GM21723 (cell line): ENCODE measurements around the gene MED27.

ENCODE experiments used
- ATAC-seq: cut with Tn5 transposase; IDR thresholded peaks from one replicate; pipeline ENCODE4 v1.9.1; 2021; ENCODE audit warnings: mild to moderate bottlenecking, moderate library complexity; ENCODE audit not compliant: unreplicated experiment

The MED27 gene

GRCh38 chr9:131886826-131887225 lies 192.8 kb downstream of the MED27 start:
- no peak for ATAC-seq

- ATAC-seq, result no peak
Observed at GRCh38 chr9:131885144-131885609, 194.5 kb downstream of the MED27 start.

DNA sequence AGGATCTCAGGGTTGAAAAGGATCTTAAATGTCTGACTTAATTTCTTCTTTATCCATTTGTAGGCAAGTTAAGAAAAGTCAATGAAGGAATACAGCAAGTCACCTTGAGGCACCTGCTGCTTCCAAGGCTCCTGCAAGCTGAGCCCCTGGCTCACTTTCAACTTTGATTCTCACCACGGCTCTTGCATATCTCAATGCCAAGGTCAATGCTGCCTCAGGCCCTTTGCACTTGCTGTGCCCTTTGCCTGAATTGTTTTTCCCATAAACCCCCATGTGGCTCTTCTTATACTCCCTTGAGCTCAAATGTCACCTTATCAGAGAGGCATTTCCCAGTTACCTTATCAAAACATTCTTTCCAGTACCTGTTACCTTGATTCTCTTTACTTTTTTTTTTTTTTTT lies 195.4 kb downstream of the MED27 start:
- ATAC-seq, result no peak

DNA sequence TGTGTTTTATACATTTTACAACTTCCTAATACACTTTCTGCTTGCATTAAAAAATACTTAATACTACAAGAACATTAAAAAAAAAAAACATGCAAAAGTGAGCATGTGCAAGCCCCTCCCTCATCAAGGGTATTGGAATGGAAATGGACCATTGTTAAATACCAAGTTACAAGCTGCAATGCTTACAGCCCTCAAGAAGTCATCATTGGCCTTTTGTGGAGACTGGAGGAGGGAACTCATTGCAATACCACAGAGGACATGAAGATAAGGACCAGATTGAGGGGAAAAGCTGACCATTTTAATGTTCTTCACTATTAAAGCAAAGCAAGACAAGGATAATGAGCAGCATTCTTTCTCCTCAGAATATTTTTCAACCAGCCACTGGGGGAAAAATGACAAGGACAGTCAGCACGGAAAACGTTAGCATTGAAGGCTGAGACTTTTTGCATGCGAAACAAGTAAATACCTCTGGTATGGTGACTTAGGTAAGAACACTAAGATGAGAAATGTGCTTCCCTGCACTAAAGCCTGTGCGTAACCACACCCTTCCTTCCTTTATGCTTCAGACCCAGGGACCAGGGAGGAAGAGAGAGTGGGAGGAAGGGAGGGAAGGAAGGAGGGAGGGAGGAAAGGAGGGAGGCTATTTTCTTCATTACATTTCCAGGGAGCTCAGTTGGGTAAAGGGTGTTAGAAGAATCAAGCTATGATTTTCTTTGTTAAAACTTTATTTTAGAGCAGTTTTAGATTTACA lies 198.7 kb downstream of the MED27 start:
- no peak for ATAC-seq

DNA sequence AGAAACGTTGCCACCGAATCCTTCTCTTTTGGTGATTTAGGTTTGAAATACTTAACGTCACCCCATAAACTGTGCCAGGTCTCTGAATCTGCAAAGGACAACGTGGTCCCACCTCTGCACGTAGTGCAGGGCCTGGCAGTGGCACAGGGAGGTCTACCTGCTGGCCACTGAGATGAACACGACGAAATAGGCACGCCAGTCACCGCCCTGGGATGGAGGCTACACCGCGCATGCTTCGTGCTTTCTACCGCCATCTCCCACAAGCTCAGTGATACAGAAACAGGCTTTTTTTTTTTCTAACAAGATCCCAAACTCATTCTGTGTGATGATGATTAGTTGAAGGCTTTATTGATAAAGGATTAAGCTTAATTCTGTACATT lies 199.8 kb downstream of the MED27 start:
- no peak for ATAC-seq

GRCh38 chr9:131879181-131879910 lies 200.3 kb downstream of the MED27 start:
- no peak for ATAC-seq

GRCh38 chr9:131876486-131876885 lies 203.2 kb downstream of the MED27 start:
- no peak for ATAC-seq

DNA sequence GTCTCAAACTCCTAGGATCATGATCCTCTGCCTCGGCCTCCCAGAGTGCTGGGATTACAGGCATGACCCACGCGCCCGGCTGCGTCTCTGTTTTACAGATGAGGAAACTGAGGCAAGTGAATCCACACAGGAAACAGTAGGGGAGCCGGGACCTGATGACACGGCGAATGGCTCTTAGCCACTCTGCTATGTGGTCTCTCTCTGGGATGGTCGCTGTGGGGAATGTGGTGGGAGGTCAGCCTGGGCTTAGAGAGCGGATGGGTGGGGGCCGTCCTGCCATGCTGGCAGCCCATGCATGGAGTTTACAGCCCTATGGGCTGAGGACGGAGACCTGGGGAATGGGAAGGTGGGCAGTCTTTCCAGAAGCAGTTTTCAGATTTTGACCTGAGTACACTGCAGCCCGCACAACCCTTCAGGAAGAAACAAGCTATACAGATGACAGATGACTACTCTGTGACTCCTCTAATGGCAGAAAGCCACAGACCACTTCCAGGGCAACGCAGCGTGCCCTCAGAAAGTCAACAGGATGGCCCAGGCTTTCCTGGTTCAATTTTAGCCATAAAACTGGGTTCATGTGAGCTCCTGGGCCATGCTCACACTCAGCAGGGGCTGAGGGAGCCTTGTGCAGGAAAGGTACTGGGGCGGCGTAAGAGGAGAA lies 203.7 kb downstream of the MED27 start:
- no peak for ATAC-seq

- no peak for ATAC-seq
Observed at GRCh38 chr9:131874916-131875670, 204.6 kb downstream of the MED27 start.

DNA sequence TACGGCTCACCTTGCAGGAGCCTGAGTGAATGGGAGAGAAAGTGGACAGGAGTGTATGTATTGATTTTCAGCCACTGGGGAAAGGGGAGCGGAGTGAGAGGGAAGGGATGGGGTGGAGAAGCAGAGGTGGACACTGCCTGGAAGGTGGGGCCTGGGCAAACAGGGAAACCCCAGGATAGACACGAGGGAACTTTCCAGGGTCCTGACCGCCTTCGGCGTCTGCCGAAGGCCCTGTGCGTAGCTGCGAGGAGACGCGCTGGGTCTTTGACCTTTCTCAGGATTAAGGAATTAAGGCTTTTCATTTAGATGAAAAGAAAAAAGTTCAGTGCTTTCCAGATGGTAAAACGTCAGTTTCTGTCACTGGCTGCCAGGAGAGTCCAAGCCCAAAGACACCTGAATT lies 205.2 kb downstream of the MED27 start:
- ATAC-seq, result no peak

- no peak for ATAC-seq
Observed at GRCh38 chr9:131873891-131874440, 205.7 kb downstream of the MED27 start.

GRCh38 chr9:131873335-131873734 lies 206.3 kb downstream of the MED27 start:
- no peak for ATAC-seq

DNA sequence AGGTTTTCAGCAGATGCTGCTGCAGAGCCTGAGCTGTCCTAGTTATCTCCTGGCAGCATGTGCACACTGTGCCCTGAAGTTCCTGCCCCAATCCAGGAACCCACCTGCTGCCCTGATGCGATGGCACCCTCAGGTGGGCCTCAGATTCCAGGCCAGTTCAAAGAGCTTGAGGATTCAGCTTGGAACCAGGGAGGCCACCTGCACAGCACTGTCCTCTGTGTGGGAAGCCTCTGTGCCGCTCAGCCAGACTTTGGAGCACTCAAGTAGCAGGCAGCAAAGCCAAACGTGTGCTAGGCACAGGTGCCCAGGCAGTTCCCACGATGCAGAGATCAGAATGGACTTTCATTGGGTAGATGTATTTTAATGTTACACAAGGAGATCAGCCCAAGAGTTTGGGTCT lies 207.0 kb downstream of the MED27 start:
- no peak for ATAC-seq

GRCh38 chr9:131872006-131872405 lies 207.7 kb downstream of the MED27 start:
- ATAC-seq, result no peak

DNA sequence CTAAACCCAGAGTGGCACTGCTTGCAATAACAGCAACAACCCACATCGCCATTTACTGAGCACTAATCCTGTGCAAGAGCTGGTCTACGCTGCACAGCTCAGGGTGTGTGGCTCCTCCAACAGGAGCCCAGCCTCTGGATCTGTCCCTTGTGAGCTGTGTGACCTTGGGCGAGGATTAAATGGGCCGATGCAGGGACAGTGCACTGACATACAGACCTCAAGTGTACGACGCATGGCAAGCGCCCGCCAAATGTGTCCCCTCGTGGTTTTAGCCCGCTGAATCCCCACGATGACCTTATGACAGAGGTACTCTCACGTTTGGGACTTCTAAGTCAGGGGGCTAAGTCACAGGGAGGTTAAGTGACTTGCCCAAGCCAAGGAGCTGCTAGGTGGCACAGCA lies 209.5 kb downstream of the MED27 start:
- no peak for ATAC-seq

- ATAC-seq, result no peak
Observed at GRCh38 chr9:131869348-131869747, 210.3 kb downstream of the MED27 start.

DNA sequence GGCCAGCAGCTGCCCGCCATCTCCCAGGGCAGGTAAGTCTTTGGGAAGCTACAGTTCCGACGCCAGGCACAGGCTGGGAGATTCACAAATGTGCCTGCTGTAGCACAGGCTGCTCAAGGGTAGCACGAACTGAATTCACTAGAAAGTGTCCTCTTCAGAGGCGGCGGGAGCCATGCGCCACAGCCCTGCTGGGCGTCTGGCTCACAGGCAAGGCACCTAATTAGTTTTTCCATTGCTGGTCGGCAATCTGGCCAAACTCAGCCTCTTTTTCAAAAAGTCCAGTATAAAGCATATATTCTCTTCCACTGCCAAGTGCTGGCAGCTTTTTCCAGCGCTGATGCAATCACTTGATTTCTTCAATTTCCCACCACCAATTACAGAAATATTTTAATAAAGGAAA lies 210.9 kb downstream of the MED27 start:
- no peak for ATAC-seq

DNA sequence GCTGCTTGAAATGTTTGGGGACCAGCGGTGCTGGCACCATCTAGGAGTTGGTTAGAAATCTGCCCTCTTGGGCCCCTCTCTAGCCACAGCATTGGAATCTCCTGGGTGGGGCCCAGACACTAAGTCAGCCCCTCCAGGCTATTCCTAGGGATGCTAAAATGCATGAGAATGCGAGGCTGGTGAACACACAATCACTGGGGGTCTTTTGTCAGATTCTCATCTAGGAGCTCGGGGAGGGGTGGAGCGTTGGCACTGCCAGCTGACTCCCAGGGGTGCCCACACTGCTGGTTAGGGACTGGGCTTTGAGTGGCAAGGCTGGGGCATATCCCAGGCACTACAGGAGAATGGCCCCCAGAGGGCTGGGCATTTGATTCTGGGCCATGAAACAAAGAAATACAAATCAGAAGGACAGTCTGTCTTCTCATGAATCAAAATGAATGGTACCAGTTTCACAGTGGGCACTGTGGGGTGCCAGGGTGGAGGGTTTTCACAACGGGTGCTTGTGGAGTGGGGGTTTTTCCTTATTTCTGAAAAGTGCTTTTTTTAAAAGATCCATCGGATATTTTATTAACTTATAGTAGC lies 212.0 kb downstream of the MED27 start:
- ATAC-seq, result no peak

- no peak for ATAC-seq
Observed at GRCh38 chr9:131865446-131866195, 214.0 kb downstream of the MED27 start.

- ATAC-seq, result no peak
Observed at GRCh38 chr9:131864531-131864930, 215.1 kb downstream of the MED27 start.
